Measurements from ENCODE around the gene CCL23. TPM values are rescaled to one million over a fixed set of nuclear protein-coding genes. Genes with fewer than 3 reads are reported as not detected.

CCL23 gene
- total RNA-seq, 2 experiments from 2014 or later: not detected

DNA sequence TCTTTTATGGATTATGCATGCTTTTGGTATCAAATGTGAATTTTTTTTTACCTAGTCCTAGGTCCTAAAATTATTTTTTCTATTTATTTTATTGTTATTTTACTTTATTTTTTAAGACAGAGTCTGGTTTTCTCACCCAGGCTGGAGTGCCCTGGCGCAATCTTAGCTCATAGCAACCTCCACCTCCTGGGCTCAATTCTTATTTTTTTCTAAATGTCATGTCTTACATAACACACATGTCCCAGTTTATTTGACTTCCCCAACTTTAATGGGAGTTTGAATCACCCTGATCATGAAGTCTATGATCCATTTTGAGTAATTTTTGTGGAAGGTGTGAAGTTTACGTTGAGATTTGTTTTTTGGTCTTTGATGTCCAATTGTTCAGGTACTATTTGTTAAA is 43.0 kb upstream of the CCL23 start:
- CTCF ChIA-PET (ENCODE audit: unreplicated experiment): no interaction called here
- no TSS peak for BruUV-seq (replicated peaks)
- TF ChIP-seq, protein P1, sequence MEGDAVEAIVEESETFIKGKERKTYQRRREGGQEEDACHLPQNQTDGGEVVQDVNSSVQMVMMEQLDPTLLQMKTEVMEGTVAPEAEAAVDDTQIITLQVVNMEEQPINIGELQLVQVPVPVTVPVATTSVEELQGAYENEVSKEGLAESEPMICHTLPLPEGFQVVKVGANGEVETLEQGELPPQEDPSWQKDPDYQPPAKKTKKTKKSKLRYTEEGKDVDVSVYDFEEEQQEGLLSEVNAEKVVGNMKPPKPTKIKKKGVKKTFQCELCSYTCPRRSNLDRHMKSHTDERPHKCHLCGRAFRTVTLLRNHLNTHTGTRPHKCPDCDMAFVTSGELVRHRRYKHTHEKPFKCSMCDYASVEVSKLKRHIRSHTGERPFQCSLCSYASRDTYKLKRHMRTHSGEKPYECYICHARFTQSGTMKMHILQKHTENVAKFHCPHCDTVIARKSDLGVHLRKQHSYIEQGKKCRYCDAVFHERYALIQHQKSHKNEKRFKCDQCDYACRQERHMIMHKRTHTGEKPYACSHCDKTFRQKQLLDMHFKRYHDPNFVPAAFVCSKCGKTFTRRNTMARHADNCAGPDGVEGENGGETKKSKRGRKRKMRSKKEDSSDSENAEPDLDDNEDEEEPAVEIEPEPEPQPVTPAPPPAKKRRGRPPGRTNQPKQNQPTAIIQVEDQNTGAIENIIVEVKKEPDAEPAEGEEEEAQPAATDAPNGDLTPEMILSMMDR (conservative IDR thresholded peaks at IDR 0.05; ENCODE audit: low read length): no peak
- no peak for TF ChIP-seq EZH2phosphoT487 (IDR thresholded peaks at IDR 0.05; ENCODE audit: borderline replicate concordance, low read depth, low read length)
- intact Hi-C loops (cut with micrococcal nuclease; ENCODE audit: unreplicated experiment): no loop called here
- POLR2A ChIA-PET: no interaction called here
- Histone ChIP-seq H3K79me2 (ENCODE audit: insufficient read depth, low read depth, low read length) (no peaks in the 10 kb centered on the region), H3K9me3 (ENCODE audit: low read length) (no peaks in the 10 kb centered on the region), H4K20me1 (ENCODE audit: insufficient read depth, low read length) (no peaks in the 10 kb centered on the region), H3K9me2 (ENCODE audit: insufficient read depth, low read length) (no peaks in the 10 kb centered on the region), H3K4me3 (ENCODE audit: low read depth, low read length, poor library complexity, severe bottlenecking) (no peak overlapping the region), H3K27ac (ENCODE audit: low read depth, low read length, poor library complexity, severe bottlenecking) (no peak overlapping the region), H3K36me3 (ENCODE audit: insufficient read depth, low read length) (no peaks in the 10 kb centered on the region), H3K4me2 (ENCODE audit: low read length) (no peak overlapping the region), H2AFZ (ENCODE audit: low read length) (no peak overlapping the region), H3K4me1 (ENCODE audit: insufficient read depth, low read length, poor library complexity, severe bottlenecking) (no peaks in the 10 kb centered on the region)
- no peak for DNase-seq (ENCODE audit: low spot score)

DNA sequence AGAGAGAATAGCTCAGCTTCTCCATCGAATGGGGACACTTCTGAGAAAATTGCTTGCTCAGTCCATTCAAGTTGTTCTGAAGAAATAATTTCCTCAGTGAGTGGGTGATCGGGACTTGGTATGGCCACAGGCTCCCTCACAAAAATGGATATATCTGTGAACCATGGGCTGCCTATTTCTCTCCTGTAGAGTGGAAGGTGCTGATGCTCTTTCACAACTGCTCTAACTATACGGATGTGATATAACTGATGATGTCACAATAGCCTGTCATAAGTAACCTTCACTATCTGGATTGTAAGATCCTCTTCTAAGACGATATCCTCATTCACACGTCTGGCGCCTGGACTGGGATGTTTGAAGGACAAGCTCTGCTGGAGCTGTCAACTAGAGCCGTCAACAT is 41.6 kb upstream of the CCL23 start:
- CTCF ChIA-PET (ENCODE audit: unreplicated experiment): no interaction called here
- no peak for DNase-seq (ENCODE audit: low spot score)
- intact Hi-C loops (cut with micrococcal nuclease; ENCODE audit: unreplicated experiment): no loop called here
- Histone ChIP-seq H3K79me2 (ENCODE audit: insufficient read depth, low read depth, low read length) (no peaks in the 10 kb centered on the region), H3K9me3 (ENCODE audit: low read length) (no peaks in the 10 kb centered on the region), H3K9me2 (ENCODE audit: insufficient read depth, low read length) (no peaks in the 10 kb centered on the region), H3K27ac (ENCODE audit: low read depth, low read length, poor library complexity, severe bottlenecking) (no peak overlapping the region), H3K4me3 (ENCODE audit: low read depth, low read length, poor library complexity, severe bottlenecking) (no peak overlapping the region), H3K4me1 (ENCODE audit: insufficient read depth, low read length, poor library complexity, severe bottlenecking) (no peaks in the 10 kb centered on the region), H3K4me2 (ENCODE audit: low read length) (no peak overlapping the region), H4K20me1 (ENCODE audit: insufficient read depth, low read length) (no peaks in the 10 kb centered on the region), H2AFZ (ENCODE audit: low read length) (no peak overlapping the region), H3K36me3 (ENCODE audit: insufficient read depth, low read length) (no peaks in the 10 kb centered on the region)
- BruUV-seq (replicated peaks): no TSS peak
- TF ChIP-seq, protein P1 (conservative IDR thresholded peaks at IDR 0.05; ENCODE audit: low read length): no peak
- no peak for TF ChIP-seq EZH2phosphoT487 (IDR thresholded peaks at IDR 0.05; ENCODE audit: borderline replicate concordance, low read depth, low read length)
- POLR2A ChIA-PET: interaction anchor here (1.2 kb wide), 1 partner anchor 14 kb away, joined by 3 read pairs; no protein-coding TSS in a partner anchor

GRCh38 chr17:36057911-36058310 is 40.1 kb upstream of the CCL23 start:
- DNase-seq (ENCODE audit: low spot score): no peak
- no TSS peak for BruUV-seq (replicated peaks)
- Histone ChIP-seq H3K9me3 (ENCODE audit: low read length) (no peaks in the 10 kb centered on the region), H2AFZ (ENCODE audit: low read length) (no peak overlapping the region), H3K79me2 (ENCODE audit: insufficient read depth, low read depth, low read length) (no peaks in the 10 kb centered on the region), H3K4me2 (ENCODE audit: low read length) (no peak overlapping the region), H3K36me3 (ENCODE audit: insufficient read depth, low read length) (no peaks in the 10 kb centered on the region), H3K4me3 (ENCODE audit: low read depth, low read length, poor library complexity, severe bottlenecking) (no peak overlapping the region), H3K9me2 (ENCODE audit: insufficient read depth, low read length) (no peaks in the 10 kb centered on the region), H3K4me1 (ENCODE audit: insufficient read depth, low read length, poor library complexity, severe bottlenecking) (no peaks in the 10 kb centered on the region), H3K27ac (ENCODE audit: low read depth, low read length, poor library complexity, severe bottlenecking) (no peak overlapping the region), H4K20me1 (ENCODE audit: insufficient read depth, low read length) (no peaks in the 10 kb centered on the region)
- ChIA-PET POLR2A (no interaction called here), CTCF (ENCODE audit: unreplicated experiment) (no interaction called here)
- intact Hi-C loops (cut with micrococcal nuclease; ENCODE audit: unreplicated experiment): no loop called here
- TF ChIP-seq EZH2phosphoT487 (IDR thresholded peaks at IDR 0.05; ENCODE audit: borderline replicate concordance, low read depth, low read length): no peak
- TF ChIP-seq, protein P1 (conservative IDR thresholded peaks at IDR 0.05; ENCODE audit: low read length): no peak

Data from OCI-LY7 (cell line).